ENCODE measurements around the gene PSMD11. TPM values are rescaled to one million over a fixed set of nuclear protein-coding genes. Genes with fewer than 3 reads are reported as not detected.

Gene PSMD11
- total and polyA plus RNA-seq, 2 of the 13 experiments (the other 11 are each of a cell fraction or from before 2014, with no cell fraction given), result 69.8 to 152 TPM

- TF ChIP-seq MLXIP (CRISPR knock-in tag; IDR thresholded peaks at IDR 0.05; ENCODE audit: borderline replicate concordance), result peak; percentile 48; the same call in 1 of the 2 replicates
- no peak for TF ChIP-seq PITX1 (CRISPR knock-in tag; IDR thresholded peaks at IDR 0.05)
- no peak for TF ChIP-seq SUZ12 (IDR thresholded peaks at IDR 0.05; ENCODE audit: low read depth, low read length)
- TF ChIP-seq EP300 (IDR thresholded peaks at IDR 0.05; ENCODE audit: low read depth in 2 of 2, low read length in 2 of 2), result no peak
- TF ChIP-seq EP300 (CRISPR knock-in tag; IDR thresholded peaks at IDR 0.05; ENCODE audit: borderline replicate concordance), result no peak
- no peak for TF ChIP-seq NCOA1 (CRISPR knock-in tag; IDR thresholded peaks at IDR 0.05)
- no peak for TF ChIP-seq HCFC1 (IDR thresholded peaks at IDR 0.05; ENCODE audit: low read depth, low read length)
- no peak for TF ChIP-seq ZBTB20 (CRISPR knock-in tag; IDR thresholded peaks at IDR 0.05; ENCODE audit: borderline replicate concordance, low read depth)
- no peak for TF ChIP-seq BRCA1 (CRISPR knock-in tag; IDR thresholded peaks at IDR 0.05)
- peak; percentile 79; the same call in 1 of the 2 replicates for TF ChIP-seq TMF1 (CRISPR knock-in tag; IDR thresholded peaks at IDR 0.05; ENCODE audit: low read depth)
- TF ChIP-seq MAFG (CRISPR knock-in tag; IDR thresholded peaks at IDR 0.05), result no peak
- TF ChIP-seq NCOR1 (IDR thresholded peaks at IDR 0.05; ENCODE audit: borderline replicate concordance, low read length), result no peak
- no peak for TF ChIP-seq SMARCC2 (IDR thresholded peaks at IDR 0.05)
- TF ChIP-seq ZNF260 (CRISPR knock-in tag; IDR thresholded peaks at IDR 0.05; ENCODE audit: borderline replicate concordance, low read depth), result no peak
- TF ChIP-seq HNF4A (CRISPR knock-in tag; IDR thresholded peaks at IDR 0.05), result no peak
- TF ChIP-seq ZBTB8A (CRISPR knock-in tag; IDR thresholded peaks at IDR 0.05; ENCODE audit: borderline replicate concordance, low read depth), result no peak
- TF ChIP-seq ZBTB26 (CRISPR knock-in tag; IDR thresholded peaks at IDR 0.05; ENCODE audit: borderline replicate concordance), result no peak
- no peak for TF ChIP-seq NFKBIZ (CRISPR knock-in tag; IDR thresholded peaks at IDR 0.05)
- no peak for TF ChIP-seq FOXP4 (CRISPR knock-in tag; IDR thresholded peaks at IDR 0.05)
- no peak for TF ChIP-seq SETDB1 (CRISPR knock-in tag; IDR thresholded peaks at IDR 0.05; ENCODE audit: borderline replicate concordance)
- TF ChIP-seq ZBTB33 (CRISPR knock-in tag; IDR thresholded peaks at IDR 0.05), result 0 out of 2 replicates have a peak, but pooled peaks have one; percentile 14
- no peak for TF ChIP-seq TBX3 (IDR thresholded peaks at IDR 0.05; ENCODE audit: borderline replicate concordance)
- peak; percentile 43; the same call in 1 of the 2 replicates for TF ChIP-seq TCF7 (IDR thresholded peaks at IDR 0.05; ENCODE audit: low read depth)
Observed at GRCh38 chr17:32486111-32486700, 41.9 kb downstream of the PSMD11 start (continued).
